Peyer's patch (tissue), 4 donors: Measurements from ENCODE around the gene CISH. TPM values are rescaled to one million over a fixed set of nuclear protein-coding genes. Genes with fewer than 3 reads are reported as not detected.

Experiments used
- DNase-seq, 3 donors: peaks; one replicate each; pipeline ENCODE4 v3.0.0-alpha.2; 2017 to 2019
- H3K27ac ChIP-seq, 4 donors: fragments of 200-600 bp; sonication (generic); one replicate each; pipeline ENCODE4 v1.5.1; 2016 to 2019
- H3K27me3 ChIP-seq, 2 donors: fragments of 200-600 bp; sonication (generic); one replicate each; pipeline ENCODE4 v1.5.1; 2019
- H3K36me3 ChIP-seq, 3 donors: fragments of 200-600 bp; sonication (generic); one replicate each; pipeline ENCODE4 v1.5.1; 2016 to 2019
- H3K4me1 ChIP-seq, 4 donors: fragments of 200-600 bp; sonication (generic); one replicate each; pipeline ENCODE4 v1.5.1; 2016 to 2019
- H3K4me3 ChIP-seq, 4 donors: fragments of 200-600 bp; sonication (generic); 1 replicate in 3 of 4; 2 replicates in 1 of 4; pipeline ENCODE4 v1.5.1; 2016 to 2019; ENCODE audit warnings: mild to moderate bottlenecking in 1 of 4
- H3K9me3 ChIP-seq, 4 donors: fragments of 200-600 bp; sonication (generic); one replicate each; pipeline ENCODE4 v1.5.1; 2016 to 2019; ENCODE audit warnings: mild to moderate bottlenecking in 1 of 4
- CTCF ChIP-seq, 6 experiments: fragments of 450-650 bp in 4 of 6; fragments of 200-600 bp in 2 of 6; sonication (generic) in 1 of 6; IDR thresholded peaks; one replicate each; pipeline ENCODE4 v1.5.1; 2017 to 2019; ENCODE audit warnings: antibody characterized with exemption in 6 of 6, mild to moderate bottlenecking in 3 of 6, moderate library complexity in 1 of 6
- POLR2A ChIP-seq, 2 donors: fragments of 450-650 bp; IDR thresholded peaks; one replicate each; pipeline ENCODE4 v1.5.1; 2017; ENCODE audit warnings: antibody characterized with exemption in 2 of 2, mild to moderate bottlenecking in 2 of 2, moderate library complexity in 2 of 2
- total RNA-seq, 4 donors: library from RNA; depleted of rRNA; stranded (reverse); fragments of >200 nt; gene quantifications; one replicate each; pipeline ENCODE4 v1.1.0, GENCODE V29; 2016

Gene CISH
- total RNA-seq, 4 donors from 2014 or later = 9.7 to 13.5 (median 10.9) TPM

- H3K27ac ChIP-seq = peak within 1 kb of the TSS; percentile 83 to 97 (median 94)
- H3K4me3 ChIP-seq = peak within 1 kb of the TSS; percentile 69 to 99 (median 91)
- H3K36me3 ChIP-seq = no peaks in the 10 kb centered on the region
- peak; percentile 16 to 26 for TF ChIP-seq POLR2A (IDR thresholded peaks at IDR 0.05)
- TF ChIP-seq CTCF (IDR thresholded peaks at IDR 0.05) = peak in 2 of 6 experiments; percentile 8 to 22
- peaks cover 0 to 44% (median 15%) of the 10 kb centered on the region in 4 donors for H3K4me1 ChIP-seq
- peak in 1 of 3 donors; percentile 44 for DNase-seq
- no peaks in the 10 kb centered on the region for H3K27me3 ChIP-seq
- H3K9me3 ChIP-seq = no peaks in the 10 kb centered on the region
Measured at GRCh38 chr3:50617096-50617791, 5.7 kb upstream of the CISH start, which contains the start of gene MAPKAPK3. MAPKAPK3 (plus strand) TSS chr3:50617151; CDS start chr3:50617566, 415 bp downstream.

GRCh38 chr3:50616770-50617095, 5.2 kb upstream of the CISH start:
- H3K4me3 ChIP-seq = peak overlapping the region; percentile 69 to 99 (median 91)

GRCh38 chr3:50616003-50616769, 4.6 kb upstream of the CISH start:
- H3K36me3 ChIP-seq = no peaks in the 10 kb centered on the region
- no peaks in the 10 kb centered on the region for H3K9me3 ChIP-seq
- peak overlapping the region; percentile 69 to 99 (median 91) for H3K4me3 ChIP-seq
- H3K4me1 ChIP-seq = peaks cover 0 to 43% (median 16%) of the 10 kb centered on the region in 4 donors
- peak overlapping the region; percentile 83 to 97 (median 94) for H3K27ac ChIP-seq
- peak; percentile 95 to 100 (median 99) for TF ChIP-seq CTCF (IDR thresholded peaks at IDR 0.05)
- no peak for TF ChIP-seq POLR2A (IDR thresholded peaks at IDR 0.05)
- H3K27me3 ChIP-seq = no peaks in the 10 kb centered on the region
- peak; percentile 83 to 94 (median 85) for DNase-seq

More at GRCh38 chr3:50616770-50617095, 5.2 kb upstream of the CISH start:
- no peaks in the 10 kb centered on the region for H3K36me3 ChIP-seq
- peak; percentile 92 to 98 (median 97) for DNase-seq
- H3K4me1 ChIP-seq = peaks cover 0 to 43% (median 15%) of the 10 kb centered on the region in 4 donors
- H3K27me3 ChIP-seq = no peaks in the 10 kb centered on the region
- no peaks in the 10 kb centered on the region for H3K9me3 ChIP-seq
- no peak for TF ChIP-seq CTCF (IDR thresholded peaks at IDR 0.05)
- peak in 1 of 2 donors; percentile 15 for TF ChIP-seq POLR2A (IDR thresholded peaks at IDR 0.05)
- peak overlapping the region; percentile 83 to 97 (median 94) for H3K27ac ChIP-seq

- Histone ChIP-seq H3K27me3 (no peaks in the 10 kb centered on the region), H3K9me3 (no peaks in the 10 kb centered on the region), H3K36me3 (no peaks in the 10 kb centered on the region), H3K4me3 (no peak overlapping the region), H3K4me1 (peaks cover 0 to 53% (median 21%) of the 10 kb centered on the region in 4 donors), H3K27ac (no peak overlapping the region)
- TF ChIP-seq POLR2A (IDR thresholded peaks at IDR 0.05) (no peak), CTCF (IDR thresholded peaks at IDR 0.05) (no peak)
- DNase-seq = no peak
Measured at GRCh38 chr3:50615190-50615589, 3.6 kb upstream of the CISH start.

GRCh38 chr3:50612970-50613846, 1.6 kb upstream of the CISH start:
- H3K4me1 ChIP-seq = peaks cover 0 to 52% (median 14%) of the 10 kb centered on the region in 4 donors
- TF ChIP-seq CTCF (IDR thresholded peaks at IDR 0.05) (no peak), POLR2A (IDR thresholded peaks at IDR 0.05) (no peak)

More at GRCh38 chr3:50612970-50613846, 1.6 kb upstream of the CISH start:
- no peak overlapping the region for H3K4me3 ChIP-seq
- H3K27me3 ChIP-seq = no peaks in the 10 kb centered on the region
- peak overlapping the region in 2 of 4 donors; percentile 86 to 92 for H3K27ac ChIP-seq
- H3K9me3 ChIP-seq = no peaks in the 10 kb centered on the region
- DNase-seq = no peak
- H3K36me3 ChIP-seq = peaks cover 0 to 3% (median 0%) of the 10 kb centered on the region in 3 donors
